Lower leg skin (tissue), 4 donors: ENCODE results near the gene SPATA33. TPM values are rescaled to one million over a fixed set of nuclear protein-coding genes. Genes with fewer than 3 reads are reported as not detected.
"Not testable (repeated sequence)": the region's sequence is repeated elsewhere in the genome, so short reads cannot be mapped to it uniquely, and the experiment has no call there.

ENCODE experiments used
- DNase-seq, 2 donors: peaks; one replicate each; pipeline ENCODE4 v3.0.0-alpha.2; 2019; ENCODE audit warnings: low spot score in 2 of 2
- H3K4me3 ChIP-seq: fragments of 200-600 bp; sonication (generic); 2 replicates; pipeline ENCODE4 v1.5.1; 2017; ENCODE audit warnings: mild to moderate bottlenecking, low read depth; ENCODE audit not compliant: poor library complexity, severe bottlenecking
- CTCF ChIP-seq, 3 donors: fragments of 450-650 bp; IDR thresholded peaks; one replicate each; pipeline ENCODE4 v1.5.1; 2016; ENCODE audit warnings: antibody characterized with exemption in 3 of 3, mild to moderate bottlenecking in 3 of 3, moderate library complexity in 2 of 3
- POLR2A ChIP-seq, 2 donors: fragments of 450-650 bp; IDR thresholded peaks; one replicate each; pipeline ENCODE4 v1.6.1; 2016 to 2017; ENCODE audit warnings: antibody characterized with exemption in 2 of 2, mild to moderate bottlenecking in 1 of 2, moderate library complexity in 1 of 2
- WGBS, 2 donors: methylation state at CpG; one replicate each; pipeline ENCODE4 v1.1.5; 2018; 5-methylcytosine and 5-hydroxymethylcytosine counted together
- intact Hi-C: fragments of 100-400 bp; cut with DNase I; formaldehyde crosslinking; loops from one replicate; pipeline ENCODE4 v1.15.0; 2023; ENCODE audit warnings: low total_unique reads
- total RNA-seq, 4 donors: library from RNA; depleted of rRNA; stranded (reverse); fragments of >200 nt; gene quantifications; one replicate each; pipeline ENCODE4 v1.1.0, GENCODE V29; 2016

The SPATA33 gene
- total RNA-seq, 4 donors from 2014 or later = 1.1 to 4.1 (median 2.5) TPM

- TF ChIP-seq POLR2A (IDR thresholded peaks at IDR 0.05) (no peak), CTCF (IDR thresholded peaks at IDR 0.05) (peak in 1 of 3 donors; percentile 17)
- no peak overlapping the region for H3K4me3 ChIP-seq
- no peak for DNase-seq
- 75 to 88% methylated on average over 10 of the region's 10 CpGs for WGBS, 2 donors
- intact Hi-C loops = no loop called here
These were observed 2.5 kb upstream of the SPATA33 start for GRCh38 chr16:89655062-89655643.

DNA sequence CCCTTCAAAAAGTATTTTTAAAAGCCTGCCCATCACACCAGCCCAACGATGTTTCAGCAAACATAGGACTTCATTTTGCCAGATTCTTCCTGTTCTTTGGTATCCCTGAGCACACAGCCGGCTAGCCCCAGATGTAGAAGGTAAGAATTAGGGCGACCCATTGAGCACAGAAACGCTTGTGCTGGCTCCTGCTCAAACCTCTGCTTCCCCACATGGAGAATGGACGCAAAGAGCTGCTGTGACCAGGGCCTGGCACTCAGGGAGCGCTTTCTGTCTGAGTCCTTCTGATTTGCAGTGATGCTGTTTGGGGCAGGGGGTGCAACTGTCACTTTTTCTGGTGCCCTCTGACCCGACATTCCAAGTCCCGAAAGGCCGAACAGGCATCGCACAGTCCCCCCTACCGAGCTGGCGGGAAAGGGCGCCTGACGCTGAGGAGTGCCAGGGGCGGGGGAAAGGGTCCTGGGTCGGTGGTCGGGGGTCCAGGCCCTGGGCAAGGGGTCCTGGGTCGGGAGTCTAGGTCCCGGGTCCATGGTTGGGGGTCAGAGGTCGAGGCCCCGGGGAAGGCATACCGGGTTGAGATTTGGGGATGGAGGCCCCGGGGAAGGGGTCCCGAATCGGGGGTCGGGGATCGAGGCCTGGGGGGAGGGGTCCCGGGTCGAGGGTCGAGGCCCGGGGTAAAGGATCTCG is 1.1 kb upstream of the SPATA33 start:
- H3K4me3 ChIP-seq = peak overlapping the region; percentile 77
- intact Hi-C loops = no loop called here
- no peak for DNase-seq
- WGBS, 2 donors = 31% methylated on average over 30 to 31 of the region's 32 CpGs
- TF ChIP-seq CTCF (IDR thresholded peaks at IDR 0.05) (no peak), POLR2A (IDR thresholded peaks at IDR 0.05) (no peak)

- TF ChIP-seq CTCF (IDR thresholded peaks at IDR 0.05) (no peak), POLR2A (IDR thresholded peaks at IDR 0.05) (no peak)
- peak overlapping the region; percentile 77 for H3K4me3 ChIP-seq
- WGBS, 2 donors = 9 to 13% methylated on average over 27 of the region's 27 CpGs
- no peak for DNase-seq
- intact Hi-C loops = no loop called here
These were observed 714 bp downstream of the SPATA33 start for GRCh38 chr16:89658221-89658879.

- 90 to 97% methylated on average over 7 of the region's 7 CpGs for WGBS, 2 donors
These were observed 2.5 kb downstream of the SPATA33 start for GRCh38 chr16:89660146-89660545.

DNA sequence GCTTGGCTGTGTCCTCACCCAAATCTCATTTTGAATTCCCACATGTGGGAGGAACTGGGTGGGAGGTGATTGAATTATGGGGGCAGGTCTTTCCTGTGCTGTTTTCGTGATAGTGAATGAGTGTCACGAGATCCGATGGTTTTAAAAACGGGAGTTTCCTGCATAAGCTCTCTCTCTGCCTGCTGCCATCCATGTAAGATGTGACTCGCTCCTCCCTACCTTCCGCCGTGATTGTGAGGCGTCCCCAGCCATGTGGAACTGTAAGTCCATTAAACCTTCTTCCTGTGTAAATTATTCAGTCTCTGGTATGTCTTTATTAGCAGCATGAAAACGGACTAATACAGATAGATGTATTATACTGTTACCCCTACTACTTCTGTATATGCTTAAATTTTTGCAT is 3.6 kb downstream of the SPATA33 start:
- intact Hi-C loops = no loop called here
- H3K4me3 ChIP-seq = no peak overlapping the region
- no peak for DNase-seq
- 93 to 94% methylated on average over 9 of the region's 9 CpGs for WGBS, 2 donors
- TF ChIP-seq CTCF (IDR thresholded peaks at IDR 0.05) = no peak
- no peak for TF ChIP-seq POLR2A (IDR thresholded peaks at IDR 0.05)

More at GRCh38 chr16:89660146-89660545, 2.5 kb downstream of the SPATA33 start:
- no peak overlapping the region for H3K4me3 ChIP-seq
- TF ChIP-seq CTCF (IDR thresholded peaks at IDR 0.05) (no peak), POLR2A (IDR thresholded peaks at IDR 0.05) (no peak)
- intact Hi-C loops = no loop called here
- no peak for DNase-seq

DNA sequence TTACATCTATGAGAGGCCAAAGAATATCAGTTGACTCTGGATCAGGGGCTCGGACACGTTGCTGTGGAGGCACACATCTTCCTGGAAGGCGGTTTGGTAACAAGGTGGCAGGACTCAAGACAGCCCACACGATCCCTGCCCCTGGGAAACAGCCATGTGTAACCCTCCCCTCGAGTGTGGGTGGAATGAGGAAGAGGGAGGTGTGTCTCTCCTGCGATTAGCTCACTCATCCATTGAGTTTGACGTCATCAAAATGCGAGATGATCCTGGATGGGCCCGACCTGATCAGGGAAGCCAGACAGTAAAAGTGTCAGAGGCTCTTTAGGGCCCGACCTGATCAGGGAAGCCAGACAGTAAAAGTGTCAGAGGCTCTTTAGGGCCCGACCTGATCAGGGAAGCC is 6.6 kb downstream of the SPATA33 start:
- H3K4me3 ChIP-seq, intact Hi-C loops, DNase-seq: not testable (repeated sequence)
- WGBS, 2 donors = 64 to 72% methylated on average over 11 of the region's 11 CpGs

DNA sequence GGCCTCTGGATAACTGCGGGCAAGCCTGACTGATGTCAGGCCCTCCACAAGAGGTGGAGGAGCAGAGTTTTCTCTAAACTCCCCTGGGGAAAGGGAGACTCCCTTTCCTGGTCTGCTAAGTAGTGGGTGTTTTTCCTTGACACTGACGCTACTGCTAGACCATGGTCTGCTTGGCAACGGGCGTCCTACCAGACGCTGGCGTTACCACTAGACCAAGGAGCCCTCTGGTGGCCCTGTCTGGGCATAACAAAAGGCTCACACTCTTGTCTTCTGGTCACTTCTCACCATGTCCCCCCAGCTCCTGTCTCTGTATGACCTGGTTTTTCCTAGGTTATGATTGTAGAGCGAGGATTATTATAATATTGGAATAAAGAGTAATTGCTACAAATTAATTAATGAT is 9.4 kb downstream of the SPATA33 start:
- WGBS, 2 donors = 66 to 76% methylated on average over 7 of the region's 7 CpGs
- H3K4me3 ChIP-seq, DNase-seq, intact Hi-C loops: not testable (repeated sequence)
